Smooth muscle cell (in vitro differentiated cells): ENCODE data around the gene POMGNT1. TPM values are rescaled to one million over a fixed set of nuclear protein-coding genes. Genes with fewer than 3 reads are reported as not detected.
"Not testable (repeated sequence)": the region's sequence is repeated elsewhere in the genome, so short reads cannot be mapped to it uniquely, and the experiment has no call there.

Experiments
- DNase-seq: peaks from one replicate; lab custom pipeline; 2025; ENCODE audit not compliant: unreplicated experiment; lab: John Stamatoyannopoulos, UW
- H2AFZ ChIP-seq: fragments of 200-600 bp; sonication (generic); 2 replicates; pipeline ENCODE4 v1.6.0; 2016; ENCODE audit warnings: antibody characterized with exemption, low read depth, mild to moderate bottlenecking
- H3F3A ChIP-seq: fragments of 200-600 bp; sonication (generic); 2 replicates; pipeline ENCODE4 v1.6.0; 2017; ENCODE audit warnings: antibody characterized with exemption, low read depth
- H3K27ac ChIP-seq: fragments of 200-600 bp; sonication (generic); 2 replicates; pipeline ENCODE4 v1.5.1; 2016; ENCODE audit warnings: low read depth, mild to moderate bottlenecking
- H3K27me3 ChIP-seq: fragments of 200-600 bp; sonication (generic); 2 replicates; pipeline ENCODE4 v1.6.1; 2016; ENCODE audit warnings: low read depth, mild to moderate bottlenecking
- H3K36me3 ChIP-seq: fragments of 200-600 bp; sonication (generic); 2 replicates; pipeline ENCODE4 v1.5.1; 2016; ENCODE audit warnings: low read depth
- H3K4me1 ChIP-seq: fragments of 200-600 bp; sonication (generic); 2 replicates; pipeline ENCODE4 v1.5.1; 2016; ENCODE audit warnings: low read depth
- H3K4me2 ChIP-seq: fragments of 200-600 bp; sonication (generic); 2 replicates; pipeline ENCODE4 v1.6.0; 2016; ENCODE audit warnings: mild to moderate bottlenecking
- H3K4me3 ChIP-seq: fragments of 200-600 bp; sonication (generic); 2 replicates; pipeline ENCODE4 v1.5.1; 2016; ENCODE audit warnings: mild to moderate bottlenecking
- H3K79me2 ChIP-seq: fragments of 200-600 bp; sonication (generic); 2 replicates; pipeline ENCODE4 v1.6.0; 2016; ENCODE audit warnings: low read depth, mild to moderate bottlenecking
- H3K9ac ChIP-seq: fragments of 200-600 bp; sonication (generic); 2 replicates; pipeline ENCODE4 v1.6.0; 2016; ENCODE audit warnings: low read depth
- H3K9me3 ChIP-seq: fragments of 200-600 bp; sonication (generic); replicated peaks from 2 replicates; pipeline ENCODE4 v1.5.1; 2016; ENCODE audit warnings: low read depth
- H4K20me1 ChIP-seq: fragments of 200-600 bp; sonication (generic); 2 replicates; pipeline ENCODE4 v1.6.0; 2016; ENCODE audit warnings: low read depth
- CTCF ChIP-seq: fragments of 200-600 bp; sonication (generic); IDR thresholded peaks from 2 replicates; pipeline ENCODE4 v1.5.1; 2017; ENCODE audit warnings: borderline replicate concordance, mild to moderate bottlenecking, antibody characterized with exemption; ENCODE audit not compliant: insufficient read depth, poor library complexity, severe bottlenecking
- WGBS: methylation state at CpG from one replicate; pipeline ENCODE4 v1.1.7; 2016; ENCODE audit warnings: low lambda C conversion rate; 5-methylcytosine and 5-hydroxymethylcytosine counted together
- polyA plus RNA-seq: library from polyadenylated mRNA; unstranded; fragments of >200 nt; fragmentation: Nextera tagmentation; extraction: Ambion mirVana; gene quantifications from 2 replicates; pipeline ENCODE4 v1.2.1, GENCODE V29; 2016
- total RNA-seq: library from RNA; depleted of rRNA; stranded (reverse); fragments of >200 nt; gene quantifications from 2 replicates; pipeline ENCODE4 v1.2.3, GENCODE V29; 2014

Gene POMGNT1
- 39.4 and 56.1 TPM in 2 replicates for total RNA-seq
- 72.4 and 91.0 TPM in 2 replicates for polyA plus RNA-seq

- Histone ChIP-seq H3K9me3 (no peaks in the 10 kb centered on the region), H3K27ac (peak within 1 kb of the TSS; percentile 52), H3K79me2 (peaks cover 8% of the 10 kb centered on the region), H3K4me2 (peak within 1 kb of the TSS; percentile 95), H3K9ac (peak within 1 kb of the TSS; percentile 74), H3K36me3 (no peaks in the 10 kb centered on the region), H3K27me3 (no peaks in the 10 kb centered on the region), H3K4me1 (peaks cover 16% of the 10 kb centered on the region), H2AFZ (peak within 1 kb of the TSS; percentile 98), H3K4me3 (peak within 1 kb of the TSS; percentile 93), H3F3A (peaks cover 4% of the 10 kb centered on the region), H4K20me1 (no peaks in the 10 kb centered on the region)
- DNase-seq: peak; percentile 30
- TF ChIP-seq CTCF: no peak
- 3% methylated on average over 32 of the region's 67 CpGs for WGBS
Observed at GRCh38 chr1:46197964-46198811, at the start of gene POMGNT1. TSS of gene POMGNT1 (minus strand) at chr1:46198434. CDS start at chr1:46197821, 613 bp downstream.

DNA sequence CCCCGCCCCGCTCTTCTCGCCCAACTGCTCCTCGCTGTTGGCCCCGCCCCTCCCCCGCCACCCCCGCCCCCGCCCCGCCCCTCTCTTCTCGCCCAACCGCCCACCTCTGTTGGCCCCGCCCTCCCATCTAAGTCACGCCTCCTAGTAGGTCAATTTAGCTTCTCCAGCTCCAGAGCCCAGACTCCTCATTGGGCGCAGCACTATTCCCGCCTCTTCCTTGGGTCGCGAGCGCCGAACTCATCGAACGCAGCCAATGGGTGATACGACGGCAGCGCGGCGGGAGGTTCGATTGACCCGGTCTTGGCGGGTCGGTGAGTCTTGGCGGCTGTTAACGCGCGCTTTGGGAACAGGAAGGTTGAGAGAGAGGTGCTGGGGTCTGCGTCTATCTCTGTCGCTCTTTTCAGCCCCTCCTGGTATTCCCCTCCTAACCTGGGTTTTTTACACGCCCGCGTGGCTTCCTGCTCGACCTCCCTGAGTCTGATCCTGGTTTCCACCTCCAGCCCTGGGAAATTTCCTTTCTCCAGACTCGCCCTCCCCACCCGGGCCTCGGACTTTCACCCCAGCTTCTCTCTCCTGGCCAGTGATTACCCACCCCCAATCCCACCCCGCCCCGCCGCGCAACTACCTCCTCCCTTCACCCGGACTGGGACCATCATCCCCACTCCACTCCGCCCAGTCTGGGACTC is 49.3 kb upstream of the POMGNT1 start, which contains the start of gene RAD54L:
Gene RAD54L (plus strand): TSS at position 328 of the 686 bp plus-strand sequence. CDS start 643 bp downstream, outside the sequence.
- no peaks in the 10 kb centered on the region for H4K20me1 ChIP-seq
- peaks cover 7% of the 10 kb centered on the region for H3K79me2 ChIP-seq
- peak within 1 kb of the TSS; percentile 64 for H3K4me3 ChIP-seq
- WGBS: under 1% methylated on average over 40 of the region's 49 CpGs
- H3K36me3 ChIP-seq: no peaks in the 10 kb centered on the region
- no peak for TF ChIP-seq CTCF
- peak within 1 kb of the TSS; percentile 58 for H2AFZ ChIP-seq
- H3K4me1 ChIP-seq: peaks cover 9% of the 10 kb centered on the region
- H3K9ac ChIP-seq: peak within 1 kb of the TSS; percentile 82
- no peaks in the 10 kb centered on the region for H3K9me3 ChIP-seq
- peak within 1 kb of the TSS; percentile 90 for H3K4me2 ChIP-seq
- peak; percentile 91 for DNase-seq
- peak within 1 kb of the TSS; percentile 77 for H3K27ac ChIP-seq
- H3K27me3 ChIP-seq: no peaks in the 10 kb centered on the region
- H3F3A ChIP-seq: no peaks in the 10 kb centered on the region

- no peaks in the 10 kb centered on the region for H3K9me3 ChIP-seq
- peak overlapping the region; percentile 58 for H2AFZ ChIP-seq
- H3K27me3 ChIP-seq: no peaks in the 10 kb centered on the region
- no peaks in the 10 kb centered on the region for H4K20me1 ChIP-seq
- no peak for TF ChIP-seq CTCF
- H3K9ac ChIP-seq: peak overlapping the region; percentile 82
- no peaks in the 10 kb centered on the region for H3K36me3 ChIP-seq
- DNase-seq: peak; percentile 72
- peak overlapping the region; percentile 77 for H3K27ac ChIP-seq
- H3K4me3 ChIP-seq: peak overlapping the region; percentile 64
- WGBS: 11% methylated on average over 18 of the region's 35 CpGs
- no peaks in the 10 kb centered on the region for H3F3A ChIP-seq
- peak overlapping the region; percentile 90 for H3K4me2 ChIP-seq
- H3K79me2 ChIP-seq: peaks cover 7% of the 10 kb centered on the region
- H3K4me1 ChIP-seq: peaks cover 9% of the 10 kb centered on the region
Observed at GRCh38 chr1:46246548-46247435, 48.6 kb upstream of the POMGNT1 start.

DNA sequence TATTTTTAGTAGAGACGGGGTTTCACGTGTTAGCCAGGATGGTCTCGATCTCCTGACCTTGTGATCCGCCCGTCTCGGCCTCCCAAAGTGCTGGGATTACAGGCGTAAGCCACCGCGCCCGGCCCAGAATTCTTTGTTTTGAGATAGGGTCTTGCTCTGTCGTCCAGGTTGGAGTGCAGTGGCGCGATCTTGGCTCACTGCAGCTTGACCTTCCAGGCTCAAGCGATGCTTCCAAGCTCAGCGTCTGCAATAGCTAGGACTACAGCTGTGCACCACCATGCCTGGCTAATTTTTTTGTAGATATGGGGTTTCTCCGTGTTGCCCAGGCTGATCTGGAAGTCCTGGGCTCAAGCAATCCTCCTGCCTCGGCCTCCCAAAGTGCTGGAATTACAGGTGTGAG is 47.9 kb upstream of the POMGNT1 start:
- not testable (repeated sequence) for H2AFZ ChIP-seq, H3F3A ChIP-seq, DNase-seq, H3K79me2 ChIP-seq, H3K27me3 ChIP-seq, H3K9ac ChIP-seq, H3K36me3 ChIP-seq, H4K20me1 ChIP-seq, H3K4me1 ChIP-seq, H3K9me3 ChIP-seq
- Histone ChIP-seq H3K4me2 (peak overlapping the region; percentile 90), H3K27ac (peak overlapping the region; percentile 77), H3K4me3 (peak overlapping the region; percentile 64)
- WGBS: 96% methylated on average over 17 of the region's 17 CpGs
